ENCODE results near the gene LARP7. TPM values are rescaled to one million over a fixed set of nuclear protein-coding genes. Genes with fewer than 3 reads are reported as not detected.

The LARP7 gene
- total RNA-seq, 2 experiments from 2014 or later, result 43.2 TPM

- Mint-ChIP-seq H3K27me3 (no peaks in the 10 kb centered on the region), H3K4me3 (no peak overlapping the region), H3K9me3 (no peaks in the 10 kb centered on the region), H3K27ac (no peak overlapping the region), H3K36me3 (ENCODE audit: low read depth) (no peaks in the 10 kb centered on the region), H3K4me1 (ENCODE audit: low read depth) (no peaks in the 10 kb centered on the region)
- no peak for DNase-seq
- ChIA-PET POLR2A (no interaction called here), CTCF (no interaction called here)
- ATAC-seq, result no peak
- TF ChIP-seq CTCF (IDR thresholded peaks at IDR 0.05), result no peak
- intact Hi-C loops (cut with micrococcal nuclease), result no loop called here
These were observed 40.7 kb downstream of the LARP7 start for GRCh38 chr4:112677519-112678091.

- POLR2A ChIA-PET, result no interaction called here
- peaks cover 3% of the 10 kb centered on the region for H3K27me3 Mint-ChIP-seq
- no peak for TF ChIP-seq CTCF (IDR thresholded peaks at IDR 0.05)
- intact Hi-C loops (cut with micrococcal nuclease), result no loop called here
- CTCF ChIA-PET, result interaction anchor here (0.8 to 2.4 kb wide), 2 partner anchors 8 to 85 kb away, joined by 3 to 9 read pairs; no protein-coding TSS in a partner anchor
- ATAC-seq (no peak), DNase-seq (no peak)
- no peak overlapping the region for H3K4me3 Mint-ChIP-seq
- H3K9me3 Mint-ChIP-seq, result no peaks in the 10 kb centered on the region
- no peak overlapping the region for H3K27ac Mint-ChIP-seq
- H3K4me1 Mint-ChIP-seq (ENCODE audit: low read depth), result no peaks in the 10 kb centered on the region
- H3K36me3 Mint-ChIP-seq (ENCODE audit: low read depth), result no peaks in the 10 kb centered on the region
These were observed 44.1 kb downstream of the LARP7 start for GRCh38 chr4:112680996-112681395.

- POLR2A ChIA-PET, result no interaction called here
- no peak for ATAC-seq
- no peak for TF ChIP-seq CTCF (IDR thresholded peaks at IDR 0.05)
These were observed 56.6 kb downstream of the LARP7 start for GRCh38 chr4:112693507-112693906.

GRCh38 chr4:112700679-112701078, 63.7 kb downstream of the LARP7 start:
- Mint-ChIP-seq H3K36me3 (ENCODE audit: low read depth) (no peaks in the 10 kb centered on the region), H3K4me3 (no peak overlapping the region), H3K4me1 (ENCODE audit: low read depth) (peaks cover 9% of the 10 kb centered on the region), H3K27ac (no peak overlapping the region), H3K27me3 (peaks cover 39% of the 10 kb centered on the region), H3K9me3 (no peaks in the 10 kb centered on the region)
- DNase-seq, result no peak
- intact Hi-C loops (cut with micrococcal nuclease), result no loop called here
- ChIA-PET POLR2A (interaction anchor here (0.5 kb wide), 1 partner anchor 21 kb away, joined by 3 read pairs; no protein-coding TSS in a partner anchor), CTCF (no interaction called here)
- TF ChIP-seq CTCF (IDR thresholded peaks at IDR 0.05), result no peak
- ATAC-seq, result no peak

More at GRCh38 chr4:112693507-112693906, 56.6 kb downstream of the LARP7 start:
- Mint-ChIP-seq H3K27ac (no peak overlapping the region), H3K9me3 (no peaks in the 10 kb centered on the region), H3K4me3 (no peak overlapping the region), H3K27me3 (peaks cover 14% of the 10 kb centered on the region), H3K4me1 (ENCODE audit: low read depth) (no peaks in the 10 kb centered on the region), H3K36me3 (ENCODE audit: low read depth) (no peaks in the 10 kb centered on the region)
- intact Hi-C loops (cut with micrococcal nuclease), result no loop called here
- DNase-seq, result no peak
- CTCF ChIA-PET, result interaction anchor here (0.7 kb wide), 1 partner anchor 72 kb away, joined by 4 read pairs; no protein-coding TSS in a partner anchor

GRCh38 chr4:112702892-112703291, 65.9 kb downstream of the LARP7 start:
- Mint-ChIP-seq H3K27me3 (peaks cover 50% of the 10 kb centered on the region), H3K4me3 (no peak overlapping the region), H3K9me3 (no peaks in the 10 kb centered on the region), H3K27ac (no peak overlapping the region), H3K36me3 (ENCODE audit: low read depth) (no peaks in the 10 kb centered on the region), H3K4me1 (ENCODE audit: low read depth) (peaks cover 18% of the 10 kb centered on the region)
- ATAC-seq, result no peak
- intact Hi-C loops (cut with micrococcal nuclease), result no loop called here
- ChIA-PET POLR2A (no interaction called here), CTCF (no interaction called here)
- DNase-seq, result no peak
- TF ChIP-seq CTCF (IDR thresholded peaks at IDR 0.05), result no peak

All from activated CD8-positive, alpha-beta T cell treated with anti-CD3 and anti-CD28 coated beads for 36 hours (primary cell).